Activated CD4-positive, CD25-positive, alpha-beta regulatory T cell (primary cell): ENCODE data around the gene TBX21.

ENCODE experiments used
- DNase-seq, 4 experiments: peaks; one replicate each; lab custom pipeline; 2025; lab: John Stamatoyannopoulos, UW

The TBX21 gene

GRCh38 chr17:47774987-47775580 lies 42.0 kb downstream of the TBX21 start:
- DNase-seq, result no peak

GRCh38 chr17:47776330-47777197 lies 43.5 kb downstream of the TBX21 start:
- DNase-seq, result no peak

DNA sequence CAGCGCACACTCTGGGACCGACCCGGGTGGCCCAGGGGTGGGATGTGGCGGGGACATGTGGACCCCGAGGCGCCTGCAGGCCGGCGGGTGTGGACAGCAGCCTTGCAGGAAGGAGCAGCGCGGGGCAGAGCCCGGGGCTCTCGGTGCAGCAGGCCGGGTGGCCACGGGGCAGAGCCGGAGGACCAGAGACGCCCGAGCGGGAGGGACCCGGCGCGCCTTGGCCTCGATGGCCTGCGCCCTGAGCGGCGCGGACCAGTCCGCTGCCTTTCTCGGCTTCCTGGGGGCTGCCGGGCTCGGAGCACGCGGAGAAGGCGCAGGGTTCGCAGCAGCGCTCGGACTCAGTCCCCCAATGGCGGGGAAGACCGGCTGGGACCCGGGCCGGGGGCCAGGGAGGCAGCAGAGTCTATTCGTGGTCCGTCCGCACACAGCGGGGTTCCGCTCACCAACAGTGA lies 45.2 kb downstream of the TBX21 start:
- DNase-seq, result no peak

DNA sequence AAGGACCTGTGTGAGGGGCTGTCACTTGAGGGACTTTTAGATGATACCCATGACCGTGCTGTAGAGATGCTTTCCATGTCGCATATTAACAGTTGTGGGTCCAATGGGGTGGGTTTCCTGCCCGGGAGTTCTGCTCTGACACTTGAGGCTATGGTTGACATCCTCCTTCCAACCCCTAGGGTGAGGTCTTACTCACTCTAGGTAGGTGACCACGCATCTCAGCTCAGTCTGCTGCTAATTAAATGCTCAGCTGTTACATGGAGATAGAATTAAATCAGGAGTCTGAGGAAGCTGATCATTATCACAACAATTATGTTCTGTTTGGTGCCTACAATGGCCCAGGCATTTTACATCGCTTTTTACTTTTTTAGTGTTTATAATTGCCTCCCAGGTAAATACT lies 48.4 kb downstream of the TBX21 start:
- DNase-seq, result no peak

- no peak for DNase-seq
These were observed 52.6 kb downstream of the TBX21 start for GRCh38 chr17:47785538-47786123.

- DNase-seq, result peak in 2 of 4 experiments; percentile 13 to 16
These were observed 56.9 kb downstream of the TBX21 start for GRCh38 chr17:47789611-47790561.

DNA sequence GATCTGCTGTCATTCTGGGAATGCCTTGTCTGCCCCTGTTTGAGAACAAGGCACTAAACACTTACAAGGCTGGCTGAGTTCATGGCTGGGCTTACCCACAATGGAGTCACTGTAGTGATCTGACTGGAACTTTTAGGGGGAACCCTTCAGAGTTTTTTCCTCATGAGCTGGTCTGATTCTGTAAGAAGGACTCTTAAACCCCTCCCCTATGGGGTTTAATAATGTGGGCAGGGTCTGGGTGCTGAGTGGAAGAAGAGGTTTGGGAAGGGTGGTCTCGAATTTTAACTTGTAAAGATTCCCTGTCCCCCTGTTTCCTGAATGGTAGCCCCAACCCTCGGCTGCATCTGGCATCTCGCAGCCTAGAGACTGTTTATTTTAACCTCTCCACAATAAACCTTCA lies 58.0 kb downstream of the TBX21 start:
- no peak for DNase-seq

GRCh38 chr17:47792457-47792856 lies 59.4 kb downstream of the TBX21 start:
- no peak for DNase-seq

GRCh38 chr17:47792979-47793378 lies 59.9 kb downstream of the TBX21 start:
- DNase-seq, result no peak
